ENCODE data around the gene MSMO1.

Gene MSMO1

GRCh38 chr4:165324918-165325304, 2.6 kb upstream of the MSMO1 start:
- TF ChIP-seq NFIC (IDR thresholded peaks at IDR 0.05), result no peak
- TF ChIP-seq CEBPB (IDR thresholded peaks at IDR 0.05), result no peak
- TF ChIP-seq YY1 (IDR thresholded peaks at IDR 0.05; ENCODE audit: low read depth), result no peak
- TF ChIP-seq ZBTB7A (IDR thresholded peaks at IDR 0.05; ENCODE audit: low read depth), result no peak
- TF ChIP-seq, protein P1, sequence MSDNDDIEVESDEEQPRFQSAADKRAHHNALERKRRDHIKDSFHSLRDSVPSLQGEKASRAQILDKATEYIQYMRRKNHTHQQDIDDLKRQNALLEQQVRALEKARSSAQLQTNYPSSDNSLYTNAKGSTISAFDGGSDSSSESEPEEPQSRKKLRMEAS (IDR thresholded peaks at IDR 0.05), result no peak
- TF ChIP-seq TCF12 (IDR thresholded peaks at IDR 0.05; ENCODE audit: low read depth), result no peak
- TF ChIP-seq USF1 (IDR thresholded peaks at IDR 0.05), result no peak
- no peak for TF ChIP-seq EGR1 (IDR thresholded peaks at IDR 0.05)
- TF ChIP-seq TEAD4 (IDR thresholded peaks at IDR 0.05), result no peak
- TF ChIP-seq EP300 (IDR thresholded peaks at IDR 0.05; ENCODE audit: borderline replicate concordance), result no peak
- no peak for TF ChIP-seq CREB1 (IDR thresholded peaks at IDR 0.05; ENCODE audit: low read depth)
- TF ChIP-seq TAF1 (IDR thresholded peaks at IDR 0.05; ENCODE audit: low read depth), result no peak
- no peak for TF ChIP-seq REST (IDR thresholded peaks at IDR 0.05; ENCODE audit: low read depth)
- TF ChIP-seq FOXM1 (IDR thresholded peaks at IDR 0.05; ENCODE audit: borderline replicate concordance, low read depth), result no peak
- TF ChIP-seq RAD21 (IDR thresholded peaks at IDR 0.05; ENCODE audit: low read depth), result no peak

DNA sequence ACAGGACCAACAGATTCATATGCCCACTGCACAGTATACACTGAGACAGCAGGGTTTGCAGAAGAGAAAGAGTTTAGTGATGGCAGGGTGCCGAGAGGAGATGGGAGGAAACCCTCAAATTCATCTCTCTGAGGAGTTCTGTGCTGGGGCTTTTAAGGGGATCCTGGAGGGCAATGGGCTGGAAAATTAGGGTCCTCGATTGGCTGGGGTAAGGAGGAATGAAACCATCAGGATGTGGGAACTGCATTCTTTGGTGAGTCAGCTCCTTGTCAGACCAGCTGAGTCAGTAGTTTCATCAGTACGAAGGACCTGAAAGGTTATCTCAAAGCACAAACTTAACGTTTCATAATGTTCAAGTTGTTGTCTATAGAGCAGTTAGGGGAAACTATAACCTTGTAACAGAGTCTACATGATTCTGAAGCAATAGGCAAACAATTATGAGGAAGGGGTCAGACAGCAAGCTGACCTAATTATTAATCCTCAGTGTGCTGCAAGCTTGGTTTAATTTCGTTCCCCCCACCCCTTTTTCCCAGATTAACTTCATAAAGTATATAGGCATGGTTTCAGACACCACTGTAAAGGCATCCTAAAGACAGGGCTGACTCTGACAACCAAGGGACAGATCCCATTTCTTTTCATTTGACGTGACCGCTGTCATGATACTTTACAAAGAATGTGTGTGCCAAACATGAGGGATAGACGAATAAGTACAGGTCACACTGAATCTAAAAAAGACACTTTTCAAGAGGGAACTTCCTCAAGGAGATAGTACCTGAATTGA, 1.5 kb upstream of the MSMO1 start:
- TF ChIP-seq USF1 (IDR thresholded peaks at IDR 0.05) (0 out of 2 replicates have a peak, but pooled peaks have one; percentile 1), ZBTB7A (IDR thresholded peaks at IDR 0.05; ENCODE audit: low read depth) (no peak), TEAD4 (IDR thresholded peaks at IDR 0.05) (peak; percentile 40; the same call in 1 of the 2 replicates), RAD21 (IDR thresholded peaks at IDR 0.05; ENCODE audit: low read depth) (no peak)
- TF ChIP-seq, protein P1 (IDR thresholded peaks at IDR 0.05), result 0 out of 2 replicates have a peak, but pooled peaks have one; percentile 23

GRCh38 chr4:165326831-165327210, 648 bp upstream of the MSMO1 start:
- 0 out of 2 replicates have a peak, but pooled peaks have one; percentile 17 for TF ChIP-seq TAF1 (IDR thresholded peaks at IDR 0.05; ENCODE audit: low read depth)
- no peak for TF ChIP-seq USF1 (IDR thresholded peaks at IDR 0.05)
- TF ChIP-seq CEBPB (IDR thresholded peaks at IDR 0.05), result peak; percentile 35; the same call in 1 of the 2 replicates

- TF ChIP-seq YY1 (IDR thresholded peaks at IDR 0.05; ENCODE audit: low read depth) (no peak), TAF1 (IDR thresholded peaks at IDR 0.05; ENCODE audit: low read depth) (no peak), RAD21 (IDR thresholded peaks at IDR 0.05; ENCODE audit: low read depth) (no peak), TCF12 (IDR thresholded peaks at IDR 0.05; ENCODE audit: low read depth) (no peak), TEAD4 (IDR thresholded peaks at IDR 0.05) (no peak)
These were observed 594 bp downstream of the MSMO1 start for GRCh38 chr4:165328101-165328425.

GRCh38 chr4:165328708-165329107, 1.2 kb downstream of the MSMO1 start:
- TF ChIP-seq EP300 (IDR thresholded peaks at IDR 0.05; ENCODE audit: borderline replicate concordance), result no peak
- no peak for TF ChIP-seq RAD21 (IDR thresholded peaks at IDR 0.05; ENCODE audit: low read depth)
- no peak for TF ChIP-seq CEBPB (IDR thresholded peaks at IDR 0.05)
- no peak for TF ChIP-seq YY1 (IDR thresholded peaks at IDR 0.05; ENCODE audit: low read depth)
- TF ChIP-seq, protein P1 (IDR thresholded peaks at IDR 0.05), result no peak
- TF ChIP-seq TCF12 (IDR thresholded peaks at IDR 0.05; ENCODE audit: low read depth), result no peak
- TF ChIP-seq EGR1 (IDR thresholded peaks at IDR 0.05), result no peak
- no peak for TF ChIP-seq CREB1 (IDR thresholded peaks at IDR 0.05; ENCODE audit: low read depth)
- no peak for TF ChIP-seq NFIC (IDR thresholded peaks at IDR 0.05)
- no peak for TF ChIP-seq USF1 (IDR thresholded peaks at IDR 0.05)
- TF ChIP-seq REST (IDR thresholded peaks at IDR 0.05; ENCODE audit: low read depth), result no peak
- TF ChIP-seq ZBTB7A (IDR thresholded peaks at IDR 0.05; ENCODE audit: low read depth), result no peak
- no peak for TF ChIP-seq FOXM1 (IDR thresholded peaks at IDR 0.05; ENCODE audit: borderline replicate concordance, low read depth)
- no peak for TF ChIP-seq TEAD4 (IDR thresholded peaks at IDR 0.05)
- TF ChIP-seq TAF1 (IDR thresholded peaks at IDR 0.05; ENCODE audit: low read depth), result no peak
